Thymus (tissue), 11 donors: ENCODE measurements around the gene CLCNKA. TPM values are rescaled to one million over a fixed set of nuclear protein-coding genes. Genes with fewer than 3 reads are reported as not detected.
"Not testable (repeated sequence)": the region's sequence is repeated elsewhere in the genome, so short reads cannot be mapped to it uniquely, and the experiment has no call there.

Experiments used
- DNase-seq, 9 donors: peaks; one replicate each; pipeline ENCODE4 v3.0.0-alpha.2; 2013; ENCODE audit warnings: low spot score in 9 of 9, low read depth in 6 of 9, missing footprints in 1 of 9
- H3K27ac ChIP-seq, 2 donors: one replicate each; pipeline ENCODE4 v1.5.1; 2013; ENCODE audit warnings: control low read depth in 1 of 2, low read depth in 1 of 2, low read length in 1 of 2, mild to moderate bottlenecking in 1 of 2, moderate library complexity in 1 of 2
- H3K27me3 ChIP-seq, 2 donors: one replicate each; pipeline ENCODE4 v1.5.1; 2013; ENCODE audit warnings: low read length in 1 of 2; ENCODE audit not compliant: control insufficient read depth in 2 of 2, insufficient read depth in 1 of 2
- H3K36me3 ChIP-seq, 2 donors: one replicate each; pipeline ENCODE4 v1.5.1; 2013; ENCODE audit warnings: low read length in 1 of 2, mild to moderate bottlenecking in 1 of 2, moderate library complexity in 1 of 2; ENCODE audit not compliant: control insufficient read depth in 2 of 2, insufficient read depth in 2 of 2
- H3K4me1 ChIP-seq, 2 donors: one replicate each; pipeline ENCODE4 v1.5.1; 2013; ENCODE audit warnings: low read length in 2 of 2; ENCODE audit not compliant: control insufficient read depth in 2 of 2, insufficient read depth in 2 of 2
- H3K4me3 ChIP-seq, 2 donors: one replicate each; pipeline ENCODE4 v1.5.1; 2013; ENCODE audit warnings: low read length in 2 of 2, control low read depth in 1 of 2, mild to moderate bottlenecking in 1 of 2
- H3K9me3 ChIP-seq, 2 donors: one replicate each; pipeline ENCODE4 v1.5.1; 2013; ENCODE audit warnings: low read length in 1 of 2, mild to moderate bottlenecking in 1 of 2; ENCODE audit not compliant: control insufficient read depth in 2 of 2, insufficient read depth in 1 of 2
- WGBS: extraction: QIAGEN DNeasy Blood & Tissue Kit; methylation state at CpG from one replicate; pipeline ENCODE4 v1.1.7; 2013; 5-methylcytosine and 5-hydroxymethylcytosine counted together
- polyA plus RNA-seq: library from polyadenylated mRNA; stranded (reverse); fragments of 200-250 nt; gene quantifications from one replicate; pipeline ENCODE4 v1.2.3, GENCODE V29; 2013
- total RNA-seq: library from RNA; stranded (reverse); fragments of 120-200 nt; gene quantifications from one replicate; pipeline ENCODE4 v1.2.4, GENCODE V29; 2013
- donor health status: healthy.

Gene CLCNKA
- total and polyA plus RNA-seq, 2 donors, result under 0.01 to 0.30 TPM

DNA sequence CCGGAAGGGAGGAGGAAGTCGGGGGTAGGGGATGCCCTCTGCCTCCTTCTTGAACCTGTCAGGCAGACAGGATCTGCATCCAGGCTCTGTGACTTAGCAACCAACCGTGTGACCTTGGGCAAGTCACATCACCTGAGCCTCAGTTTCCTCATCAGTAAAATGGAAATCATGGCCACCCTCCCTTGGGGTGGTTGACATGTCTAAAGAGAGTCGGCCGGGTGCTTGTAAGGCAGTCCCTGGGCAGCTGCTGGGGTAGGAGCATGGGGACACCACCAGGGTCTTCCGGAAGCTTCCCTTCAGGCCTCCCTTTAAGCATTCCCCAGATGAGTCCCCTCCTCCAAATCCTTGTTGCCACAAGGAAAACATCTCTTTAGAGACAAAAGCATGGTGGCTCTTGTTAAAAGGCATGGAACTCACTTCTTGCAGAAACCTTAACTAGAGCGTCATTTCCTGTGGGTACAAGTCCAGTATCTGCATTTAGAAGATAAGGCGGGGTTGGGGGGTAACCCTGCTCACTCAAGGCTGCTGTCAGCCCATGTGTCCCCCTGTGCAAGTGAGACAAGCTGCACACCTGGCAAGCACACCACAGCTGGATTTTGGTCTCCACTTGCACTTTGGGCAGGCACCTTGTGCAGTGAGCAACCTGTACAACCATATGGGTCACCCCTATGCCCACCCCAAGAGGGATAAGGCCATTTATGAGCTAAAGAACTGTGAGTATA is 32.1 kb downstream of the CLCNKA start:
- Histone ChIP-seq H3K9me3 (no peaks in the 10 kb centered on the region), H3K4me3 (no peak overlapping the region), H3K36me3 (no peaks in the 10 kb centered on the region), H3K4me1 (peaks cover under 1 to 5% of the 10 kb centered on the region in 2 donors), H3K27ac (no peak overlapping the region), H3K27me3 (peaks cover 0 to 15% of the 10 kb centered on the region in 2 donors)
- DNase-seq, result no peak
- 66% methylated on average over 8 of the region's 8 CpGs for WGBS

- WGBS, result 81% methylated on average over 7 of the region's 7 CpGs
- no peaks in the 10 kb centered on the region for H3K36me3 ChIP-seq
- H3K27ac ChIP-seq, result no peak overlapping the region
- H3K4me1 ChIP-seq, result peaks cover 0 to 3% of the 10 kb centered on the region in 2 donors
- DNase-seq, result no peak
- no peak overlapping the region for H3K4me3 ChIP-seq
- H3K9me3 ChIP-seq, result no peaks in the 10 kb centered on the region
- peaks cover 0 to 8% of the 10 kb centered on the region in 2 donors for H3K27me3 ChIP-seq
Measured at GRCh38 chr1:16054598-16055540, 33.0 kb downstream of the CLCNKA start.

DNA sequence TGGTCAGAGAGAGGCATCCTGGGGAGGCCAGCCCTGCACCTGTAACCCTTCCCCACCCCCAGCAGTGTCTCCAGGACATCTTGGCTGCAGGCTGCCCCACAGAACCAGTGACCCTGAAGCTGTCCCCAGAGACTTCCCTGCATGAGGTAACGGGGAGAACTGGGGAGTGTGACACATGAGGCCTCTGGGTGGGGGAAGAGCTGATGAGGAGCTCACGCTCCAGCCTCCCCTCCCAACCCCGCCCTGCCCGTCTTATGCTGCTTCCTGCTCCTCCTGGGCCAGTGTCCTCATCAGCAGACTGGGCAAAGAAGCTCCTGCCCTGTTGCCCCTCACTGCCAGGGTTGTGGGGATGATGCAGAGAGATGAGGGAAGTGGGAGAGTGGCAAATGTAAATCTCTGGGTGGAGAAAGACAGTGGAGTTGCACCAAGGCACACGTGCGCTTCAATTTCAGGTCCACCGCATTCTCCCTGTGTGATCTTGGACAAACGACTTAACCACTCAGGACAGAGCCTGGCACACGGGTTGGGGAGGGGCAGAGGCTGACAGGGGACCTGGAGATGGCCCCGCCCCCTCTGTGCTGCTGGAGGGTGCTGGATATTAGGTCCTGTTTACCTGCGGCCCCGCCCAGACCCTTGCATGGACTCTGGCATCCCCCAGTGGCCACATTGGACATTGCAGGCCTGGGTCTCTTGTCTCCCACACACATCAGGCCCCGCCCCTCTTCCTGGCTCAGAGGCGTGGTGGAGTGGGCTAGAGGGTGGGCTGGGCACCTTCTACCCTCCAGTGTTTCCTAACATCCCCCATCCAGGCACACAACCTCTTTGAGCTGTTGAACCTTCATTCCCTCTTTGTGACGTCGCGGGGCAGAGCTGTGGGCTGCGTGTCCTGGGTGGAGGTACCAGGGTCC is 34.0 kb downstream of the CLCNKA start:
- Histone ChIP-seq H3K9me3 (no peaks in the 10 kb centered on the region), H3K36me3 (no peaks in the 10 kb centered on the region), H3K4me1 (peaks cover 0 to 3% of the 10 kb centered on the region in 2 donors), H3K27me3 (no peaks in the 10 kb centered on the region), H3K27ac (no peak overlapping the region), H3K4me3 (no peak overlapping the region)
- DNase-seq, result peak; percentile 42 to 89 (median 68)
- 49% methylated on average over 18 of the region's 18 CpGs for WGBS

DNA sequence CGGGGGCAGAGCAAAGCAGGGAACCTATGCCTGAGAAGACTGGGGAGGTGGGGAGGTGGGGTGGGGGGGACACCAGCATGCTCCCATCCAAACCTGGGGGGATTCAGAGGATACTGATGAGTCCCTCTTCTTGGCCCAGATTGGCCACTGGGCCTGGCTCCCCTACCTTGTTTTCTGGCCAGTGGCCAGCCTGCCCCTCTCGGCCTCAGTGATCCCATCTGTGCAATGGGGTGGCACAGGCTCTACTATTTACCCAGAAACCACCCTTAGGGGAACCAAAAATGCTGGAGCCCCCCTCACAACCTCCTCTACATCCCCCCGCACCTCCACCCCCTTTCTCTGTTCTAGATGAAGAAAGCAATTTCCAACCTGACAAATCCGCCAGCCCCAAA is 34.7 kb downstream of the CLCNKA start:
- 63% methylated on average over 4 of the region's 4 CpGs for WGBS
- not testable (repeated sequence) for H3K9me3 ChIP-seq, H3K27ac ChIP-seq, DNase-seq, H3K4me3 ChIP-seq, H3K4me1 ChIP-seq, H3K36me3 ChIP-seq, H3K27me3 ChIP-seq

DNA sequence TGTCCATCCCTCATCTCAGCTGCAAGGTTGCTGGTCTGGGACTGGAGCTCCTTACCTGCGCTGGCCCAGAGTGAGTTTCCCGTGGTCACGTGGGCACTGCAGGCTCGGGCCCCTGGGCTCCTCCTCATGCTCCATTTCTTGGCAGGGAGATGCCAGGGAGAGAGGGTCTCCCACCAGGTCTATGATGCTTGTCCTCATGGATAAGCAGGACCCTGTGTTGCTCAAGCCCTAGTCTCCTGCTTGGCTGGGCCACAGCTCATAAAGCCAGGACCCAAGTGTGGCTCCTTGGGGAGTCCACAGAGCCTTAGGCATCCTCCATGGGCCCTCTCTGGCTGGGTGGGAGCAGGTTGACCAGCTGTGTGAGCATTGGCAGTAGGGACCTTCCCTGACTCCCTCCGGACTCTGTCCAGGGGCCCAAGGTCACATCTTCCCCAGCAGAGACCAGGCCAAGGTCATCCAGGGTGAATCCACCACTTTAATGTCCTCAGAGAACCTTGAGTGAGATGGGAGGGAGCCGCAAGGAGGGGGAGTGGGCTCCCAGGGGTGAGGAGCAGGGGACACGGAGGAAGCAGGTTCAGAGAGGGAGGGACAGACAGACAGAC is 35.6 kb downstream of the CLCNKA start:
- not testable (repeated sequence) for H3K36me3 ChIP-seq

GRCh38 chr1:16058394-16059120 is 36.7 kb downstream of the CLCNKA start:
- not testable (repeated sequence) for H3K4me1 ChIP-seq, H3K27ac ChIP-seq, H3K27me3 ChIP-seq, H3K4me3 ChIP-seq, H3K9me3 ChIP-seq, DNase-seq, H3K36me3 ChIP-seq
- WGBS, result 88% methylated on average over 17 of the region's 20 CpGs

More for the DNA sequence above, 35.6 kb downstream of the CLCNKA start:
- H3K27me3 ChIP-seq, H3K27ac ChIP-seq, DNase-seq, H3K4me3 ChIP-seq, H3K9me3 ChIP-seq, H3K4me1 ChIP-seq: not testable (repeated sequence)
- 81% methylated on average over 7 of the region's 7 CpGs for WGBS

GRCh38 chr1:16061266-16061665 is 39.4 kb downstream of the CLCNKA start:
- no peak overlapping the region for H3K4me3 ChIP-seq
- no peaks in the 10 kb centered on the region for H3K9me3 ChIP-seq
- 96% methylated on average over 3 of the region's 3 CpGs for WGBS
- no peak overlapping the region for H3K27ac ChIP-seq
- H3K4me1 ChIP-seq, result no peaks in the 10 kb centered on the region
- peaks cover 0 to 34% of the 10 kb centered on the region in 2 donors for H3K27me3 ChIP-seq
- H3K36me3 ChIP-seq, result no peaks in the 10 kb centered on the region
- DNase-seq, result no peak
